Gastrocnemius medialis (tissue), 4 donors: Measurements from ENCODE around the gene MORN1. TPM values are rescaled to one million over a fixed set of nuclear protein-coding genes. Genes with fewer than 3 reads are reported as not detected.

ENCODE experiments used
- ATAC-seq, 2 donors: fragments of 150-250 bp; one replicate each; pipeline ENCODE4 v1.9.1; 2016
- DNase-seq, 2 donors: peaks; one replicate each; pipeline ENCODE4 v3.0.0-alpha.2; 2019
- H3K27ac ChIP-seq, 4 donors: fragments of 200-600 bp; sonication (generic); 1 replicate in 1 of 4; 2 replicates in 3 of 4; pipeline ENCODE4 v1.5.1; 2016 to 2018; ENCODE audit warnings: mild to moderate bottlenecking in 2 of 4, moderate library complexity in 1 of 4
- H3K27me3 ChIP-seq, 3 donors: fragments of 200-600 bp; sonication (generic) in 2 of 3; 1 replicate in 1 of 3; 2 replicates in 2 of 3; pipeline versions ENCODE4 v1.5.1 to v1.6.0; 2016 to 2019; ENCODE audit warnings: mild to moderate bottlenecking in 1 of 3, moderate library complexity in 1 of 3
- H3K36me3 ChIP-seq, 2 donors: fragments of 200-600 bp; sonication (generic) in 1 of 2; one replicate each; pipeline ENCODE4 v1.5.1; 2017 to 2018
- H3K4me1 ChIP-seq, 2 donors: fragments of 200-600 bp; sonication (generic) in 1 of 2; one replicate each; pipeline ENCODE4 v1.5.1; 2016 to 2017; ENCODE audit warnings: mild to moderate bottlenecking in 2 of 2
- H3K4me3 ChIP-seq, 4 donors: fragments of 200-600 bp; sonication (generic) in 3 of 4; 1 replicate in 1 of 4; 2 replicates in 3 of 4; pipeline ENCODE4 v1.5.1; 2016 to 2019; ENCODE audit warnings: mild to moderate bottlenecking in 2 of 4
- H3K9me3 ChIP-seq, 3 donors: fragments of 200-600 bp; sonication (generic) in 2 of 3; 1 replicate in 1 of 3; 2 replicates in 2 of 3; pipeline ENCODE4 v1.5.1; 2016 to 2019
- POLR2A ChIP-seq, 2 donors: fragments of 450-650 bp; IDR thresholded peaks; one replicate each; pipeline ENCODE4 v1.6.1; 2017; ENCODE audit warnings: antibody characterized with exemption in 2 of 2, mild to moderate bottlenecking in 2 of 2, moderate library complexity in 2 of 2
- in situ Hi-C, 4 donors: fragments of 200-750 bp; cut with MboI; loops; one replicate each; pipeline versions ENCODE4 v1.15.0 to v1.8.0; 2017; ENCODE audit warnings: low sequenced_read_pairs in 4 of 4
- intact Hi-C: fragments of 100-400 bp; cut with DNase I; formaldehyde crosslinking; loops from one replicate; pipeline ENCODE4 v1.15.1; 2023; ENCODE audit warnings: low total_unique reads
- total RNA-seq, 4 donors: library from RNA; depleted of rRNA; stranded (reverse); fragments of >200 nt; gene quantifications; one replicate each; pipeline versions ENCODE4 v1.1.0 to v1.2.3, GENCODE V29; 2016
- TF ChIP-seq, protein P1 (sequence below), 5 experiments: fragments of 450-650 bp in 3 of 5; fragments of 200-600 bp in 2 of 5; sonication (generic) in 2 of 5; IDR thresholded peaks in 4 of 5; conservative IDR thresholded peaks in 1 of 5; 1 replicate in 4 of 5; 2 replicates in 1 of 5; pipeline ENCODE4 v1.5.1; 2016 to 2019; ENCODE audit warnings: antibody characterized with exemption in 5 of 5, mild to moderate bottlenecking in 3 of 5, moderate library complexity in 3 of 5

The MORN1 gene
- total RNA-seq, 4 donors from 2014 or later = 1.9 to 4.7 (median 3.5) TPM

DNA sequence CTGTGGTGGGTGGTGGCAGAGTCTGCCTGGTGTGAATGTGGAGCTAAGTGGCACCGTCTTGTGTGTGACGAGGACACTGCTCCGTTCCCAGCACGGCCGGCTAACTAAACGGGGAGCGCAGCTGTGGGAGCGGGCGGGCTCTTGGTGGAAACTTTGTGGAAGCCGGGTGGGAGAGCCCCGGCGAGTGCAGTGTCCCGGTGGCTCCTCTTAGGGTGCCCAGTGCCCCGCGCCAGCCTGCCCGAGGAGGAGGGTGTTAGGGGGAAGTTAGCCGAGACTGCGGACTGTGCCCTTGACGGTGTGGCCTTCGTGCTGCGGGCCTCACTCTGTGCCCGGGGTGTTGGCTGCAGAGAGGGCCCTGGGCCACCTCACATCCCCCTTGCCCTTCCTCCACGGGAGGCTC lies 11.1 kb upstream of the MORN1 start:
- H3K4me1 ChIP-seq = no peaks in the 10 kb centered on the region
- TF ChIP-seq POLR2A (IDR thresholded peaks at IDR 0.05) = no peak
- TF ChIP-seq, protein P1, sequence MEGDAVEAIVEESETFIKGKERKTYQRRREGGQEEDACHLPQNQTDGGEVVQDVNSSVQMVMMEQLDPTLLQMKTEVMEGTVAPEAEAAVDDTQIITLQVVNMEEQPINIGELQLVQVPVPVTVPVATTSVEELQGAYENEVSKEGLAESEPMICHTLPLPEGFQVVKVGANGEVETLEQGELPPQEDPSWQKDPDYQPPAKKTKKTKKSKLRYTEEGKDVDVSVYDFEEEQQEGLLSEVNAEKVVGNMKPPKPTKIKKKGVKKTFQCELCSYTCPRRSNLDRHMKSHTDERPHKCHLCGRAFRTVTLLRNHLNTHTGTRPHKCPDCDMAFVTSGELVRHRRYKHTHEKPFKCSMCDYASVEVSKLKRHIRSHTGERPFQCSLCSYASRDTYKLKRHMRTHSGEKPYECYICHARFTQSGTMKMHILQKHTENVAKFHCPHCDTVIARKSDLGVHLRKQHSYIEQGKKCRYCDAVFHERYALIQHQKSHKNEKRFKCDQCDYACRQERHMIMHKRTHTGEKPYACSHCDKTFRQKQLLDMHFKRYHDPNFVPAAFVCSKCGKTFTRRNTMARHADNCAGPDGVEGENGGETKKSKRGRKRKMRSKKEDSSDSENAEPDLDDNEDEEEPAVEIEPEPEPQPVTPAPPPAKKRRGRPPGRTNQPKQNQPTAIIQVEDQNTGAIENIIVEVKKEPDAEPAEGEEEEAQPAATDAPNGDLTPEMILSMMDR (IDR thresholded peaks at IDR 0.05 in 4 of 5, conservative IDR thresholded peaks at IDR 0.05 in 1 of 5) = no peak
- H3K27ac ChIP-seq = no peak overlapping the region
- H3K9me3 ChIP-seq = no peaks in the 10 kb centered on the region
- no peaks in the 10 kb centered on the region for H3K27me3 ChIP-seq
- DNase-seq (no peak), ATAC-seq (no peak)
- no peak overlapping the region for H3K4me3 ChIP-seq
- peaks cover 0 to 93% of the 10 kb centered on the region in 2 donors for H3K36me3 ChIP-seq
- intact Hi-C loops (no loop called here), in situ Hi-C loops (loop anchor here in 1 of 4 donors (25.0 kb wide), 1 partner anchor 385 kb away; no protein-coding TSS in a partner anchor)

DNA sequence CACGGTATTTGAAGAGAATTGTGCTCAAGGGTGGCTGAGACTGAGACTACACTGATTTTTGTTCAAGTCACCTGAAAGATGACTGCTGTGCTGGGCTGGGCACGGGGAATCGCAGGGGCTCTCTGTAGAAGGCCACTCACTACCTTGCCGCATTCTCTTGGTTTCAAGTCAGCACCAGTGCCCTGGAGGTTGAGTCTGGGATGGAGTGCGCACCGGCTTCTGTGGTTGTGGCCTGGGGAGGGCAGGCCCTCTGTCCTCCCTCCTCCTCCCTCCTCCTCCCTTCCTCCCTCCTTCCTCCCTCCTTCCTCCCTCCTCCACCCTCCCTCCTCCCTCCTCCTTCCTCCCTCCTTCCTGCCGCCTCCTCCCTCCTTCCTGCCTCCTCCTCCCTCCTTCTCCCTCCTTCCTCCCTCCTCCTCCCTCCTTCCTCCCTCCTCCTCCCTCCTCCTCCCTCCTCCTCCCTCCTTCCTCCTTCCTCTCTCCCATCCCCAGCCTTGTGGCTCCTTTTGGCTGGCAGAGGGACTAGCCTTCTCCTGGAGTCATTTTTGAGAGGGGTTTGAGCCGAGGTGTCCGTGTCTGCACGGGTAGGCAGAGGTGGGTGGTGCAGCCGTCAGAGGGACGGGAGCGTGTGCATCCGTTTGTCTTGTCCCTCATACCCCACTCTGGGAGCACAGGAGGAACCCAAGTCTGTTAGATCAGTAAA lies 9.7 kb upstream of the MORN1 start:
- no peak for ATAC-seq

DNA sequence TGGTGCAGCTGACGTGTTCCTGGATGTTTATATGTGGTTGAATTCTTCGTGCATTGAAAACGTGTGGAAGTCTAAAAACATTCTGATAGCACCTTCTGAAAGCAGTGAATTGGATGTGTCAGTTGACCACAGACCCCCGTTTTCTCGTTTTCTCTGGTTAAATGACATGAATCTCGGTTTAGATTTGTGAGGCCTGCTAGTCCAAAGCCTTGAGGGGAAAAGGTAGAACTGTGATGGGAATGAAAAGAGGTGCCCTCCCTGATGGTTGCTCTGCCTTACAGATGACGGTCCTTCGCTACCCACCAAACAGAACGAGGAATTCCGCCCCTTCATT lies 9.2 kb upstream of the MORN1 start:
- DNase-seq = no peak
- intact Hi-C loops (no loop called here), in situ Hi-C loops (loop anchor here in 1 of 4 donors (25.0 kb wide), 1 partner anchor 387 kb away; no protein-coding TSS in a partner anchor)
- Histone ChIP-seq H3K27ac (no peak overlapping the region), H3K9me3 (no peaks in the 10 kb centered on the region), H3K4me3 (no peak overlapping the region), H3K4me1 (no peaks in the 10 kb centered on the region), H3K27me3 (no peaks in the 10 kb centered on the region), H3K36me3 (peaks cover 0 to 95% of the 10 kb centered on the region in 2 donors)
- ATAC-seq = no peak
- TF ChIP-seq, protein P1 (IDR thresholded peaks at IDR 0.05 in 4 of 5, conservative IDR thresholded peaks at IDR 0.05 in 1 of 5) = no peak
- TF ChIP-seq POLR2A (IDR thresholded peaks at IDR 0.05) = no peak

More for the DNA sequence above, 9.7 kb upstream of the MORN1 start:
- Histone ChIP-seq H3K27me3 (no peaks in the 10 kb centered on the region), H3K36me3 (peaks cover 0 to 95% of the 10 kb centered on the region in 2 donors), H3K4me3 (no peak overlapping the region), H3K4me1 (no peaks in the 10 kb centered on the region), H3K9me3 (no peaks in the 10 kb centered on the region), H3K27ac (no peak overlapping the region)
- intact Hi-C loops = no loop called here
- TF ChIP-seq, protein P1 (IDR thresholded peaks at IDR 0.05 in 4 of 5, conservative IDR thresholded peaks at IDR 0.05 in 1 of 5) = no peak
- no peak for TF ChIP-seq POLR2A (IDR thresholded peaks at IDR 0.05)
- no peak for DNase-seq
- in situ Hi-C loops = loop anchor here in 1 of 4 donors (25.0 kb wide), 1 partner anchor 386 kb away; no protein-coding TSS in a partner anchor

DNA sequence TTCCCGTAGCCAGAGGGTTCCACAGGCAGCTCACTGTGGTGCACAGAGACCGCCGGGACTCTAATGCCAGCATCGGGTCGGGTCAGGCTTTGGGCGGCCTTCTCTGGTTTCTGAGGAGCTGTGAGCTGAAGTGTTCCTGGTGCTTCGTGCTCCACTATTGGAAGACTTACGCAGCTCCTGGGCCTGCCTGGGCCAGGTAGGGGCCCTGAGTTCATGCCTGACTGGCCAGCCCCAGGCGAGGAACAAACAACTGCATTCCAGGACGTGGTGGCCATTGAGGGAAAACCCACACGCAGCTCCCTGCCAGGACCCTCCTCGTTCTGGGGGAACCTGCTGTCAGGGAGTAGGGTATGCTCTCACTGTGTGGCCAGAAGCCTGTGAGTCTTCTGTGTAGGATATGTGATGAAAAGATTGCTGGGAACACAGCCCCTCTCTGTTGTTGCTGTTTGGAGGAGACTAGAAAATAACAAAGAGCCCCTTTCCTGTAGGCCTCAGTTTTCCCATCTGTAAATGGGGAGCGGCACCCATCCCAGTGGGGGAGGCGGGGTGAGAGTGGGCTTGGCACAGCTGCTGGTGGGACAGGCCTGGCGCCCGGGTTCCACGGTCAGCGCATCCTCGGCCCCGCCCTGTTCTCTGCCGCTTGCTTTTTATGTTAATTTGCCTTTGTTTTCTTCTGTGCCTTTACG lies 8.7 kb upstream of the MORN1 start:
- H3K9me3 ChIP-seq = no peaks in the 10 kb centered on the region
- in situ Hi-C loops (loop anchor here in 1 of 4 donors (10.0 to 25.0 kb wide), 2 partner anchors 205 to 387 kb away; partner anchors contain the start of gene FAAP20), intact Hi-C loops (no loop called here)
- no peak for TF ChIP-seq POLR2A (IDR thresholded peaks at IDR 0.05)
- TF ChIP-seq, protein P1 (IDR thresholded peaks at IDR 0.05 in 4 of 5, conservative IDR thresholded peaks at IDR 0.05 in 1 of 5) = no peak
- H3K4me3 ChIP-seq = no peak overlapping the region
- H3K27me3 ChIP-seq = no peaks in the 10 kb centered on the region
- peaks cover 0 to 90% of the 10 kb centered on the region in 2 donors for H3K36me3 ChIP-seq
- H3K4me1 ChIP-seq = no peaks in the 10 kb centered on the region
- H3K27ac ChIP-seq = no peak overlapping the region
- no peak for ATAC-seq
- no peak for DNase-seq
